GM10266 (cell line): ENCODE measurements around the gene FBXO46.

ENCODE experiments used
- DNase-seq: peaks from one replicate; pipeline ENCODE4 v3.0.0; 2012; ENCODE audit errors: extremely low spot score
- CTCF ChIP-seq: IDR thresholded peaks from 2 replicates; pipeline ENCODE4 v1.5.1; 2012; ENCODE audit warnings: mild to moderate bottlenecking, low read depth; ENCODE audit not compliant: control insufficient read depth, insufficient read depth; ENCODE audit errors: missing control alignments

FBXO46 gene

GRCh38 chr19:45768984-45769782 lies 38.5 kb upstream of the FBXO46 start, which contains the start of gene SIX5:
Gene SIX5 (minus strand): TSS chr19:45769252. CDS start chr19:45768844, 408 bp downstream.
- TF ChIP-seq CTCF = no peak
- peak; percentile 100 for DNase-seq

DNA sequence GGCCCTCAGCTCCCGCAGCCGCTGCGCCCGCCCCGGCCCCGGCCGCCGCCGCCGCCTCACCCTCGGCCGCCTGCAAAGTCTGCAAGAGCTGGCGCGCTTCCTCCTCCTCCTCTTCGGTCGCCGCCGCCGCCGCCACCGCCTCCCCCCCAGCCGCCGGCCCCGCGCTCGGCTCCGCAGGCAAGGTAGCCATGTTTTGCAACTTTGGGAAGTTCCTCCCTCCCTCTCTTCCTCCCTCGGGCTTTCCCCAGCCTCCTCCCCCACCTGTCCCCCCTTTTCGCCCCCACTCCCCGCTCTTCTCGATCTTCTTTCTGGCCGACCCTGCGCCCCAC lies 37.9 kb upstream of the FBXO46 start:
- DNase-seq = no peak
- no peak for TF ChIP-seq CTCF

DNA sequence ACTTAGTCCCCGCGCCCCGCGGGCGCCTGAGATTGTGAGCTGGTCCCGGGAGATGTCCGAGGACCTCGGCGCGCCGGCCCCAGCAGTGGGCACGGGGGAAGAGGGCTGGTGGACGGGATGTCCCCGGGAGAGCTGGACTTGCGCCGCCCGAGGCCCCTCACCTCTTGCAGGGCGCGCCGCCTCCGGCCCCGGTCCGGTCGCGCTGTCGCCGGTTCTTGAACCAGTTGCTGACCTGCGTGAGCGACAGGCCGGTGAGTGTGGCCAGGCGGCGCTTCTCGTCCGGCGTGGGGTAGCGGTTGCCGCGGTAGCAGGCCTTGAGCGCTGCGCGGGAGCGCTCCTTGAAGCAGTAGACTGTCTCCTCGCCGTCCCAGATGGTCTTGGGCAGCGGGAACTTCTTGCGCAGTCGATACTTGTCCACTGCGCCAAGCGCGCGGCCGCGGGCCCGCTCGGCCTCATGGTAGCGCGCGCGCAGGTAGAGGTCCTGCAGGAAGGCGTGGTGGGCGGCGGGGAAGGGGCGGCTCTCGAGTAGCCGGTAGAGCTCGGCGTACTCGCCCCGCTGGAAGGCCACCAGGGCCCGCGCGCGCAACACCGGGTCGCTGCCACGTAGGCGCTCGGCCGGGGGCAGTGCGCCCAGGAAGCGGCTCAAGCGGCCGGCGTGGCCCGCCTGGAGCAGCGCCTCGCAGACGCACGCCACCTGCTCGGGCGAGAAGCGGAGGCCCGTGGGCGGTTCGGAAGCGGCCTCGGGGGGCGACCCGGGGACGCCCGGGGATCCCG lies 37.4 kb upstream of the FBXO46 start:
- peak; percentile 80 for DNase-seq
- no peak for TF ChIP-seq CTCF

DNA sequence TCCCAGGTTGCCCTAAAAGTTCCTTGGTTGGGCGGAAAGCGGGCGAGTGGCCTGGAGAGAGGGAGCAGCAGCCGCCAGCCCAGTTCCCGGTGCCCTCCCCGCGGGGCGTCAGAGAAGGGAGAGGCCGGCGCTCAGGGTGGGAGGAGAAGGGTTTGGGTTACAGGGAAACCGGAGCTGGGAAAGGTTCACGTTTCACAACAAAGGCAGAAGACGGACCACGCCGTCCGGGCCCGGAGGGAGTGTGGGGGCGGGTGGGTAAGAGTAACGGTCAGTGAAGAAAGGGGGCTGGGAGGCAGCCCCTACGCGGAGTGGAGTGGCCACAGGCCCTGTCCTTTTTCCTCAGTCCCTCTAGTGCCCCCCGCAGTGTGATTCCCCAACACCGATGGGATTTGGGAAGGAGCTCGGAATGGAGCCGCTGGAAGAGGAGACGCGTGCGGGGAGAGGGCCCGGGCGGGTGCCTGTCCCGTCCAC lies 36.7 kb upstream of the FBXO46 start:
- no peak for TF ChIP-seq CTCF
- no peak for DNase-seq

DNA sequence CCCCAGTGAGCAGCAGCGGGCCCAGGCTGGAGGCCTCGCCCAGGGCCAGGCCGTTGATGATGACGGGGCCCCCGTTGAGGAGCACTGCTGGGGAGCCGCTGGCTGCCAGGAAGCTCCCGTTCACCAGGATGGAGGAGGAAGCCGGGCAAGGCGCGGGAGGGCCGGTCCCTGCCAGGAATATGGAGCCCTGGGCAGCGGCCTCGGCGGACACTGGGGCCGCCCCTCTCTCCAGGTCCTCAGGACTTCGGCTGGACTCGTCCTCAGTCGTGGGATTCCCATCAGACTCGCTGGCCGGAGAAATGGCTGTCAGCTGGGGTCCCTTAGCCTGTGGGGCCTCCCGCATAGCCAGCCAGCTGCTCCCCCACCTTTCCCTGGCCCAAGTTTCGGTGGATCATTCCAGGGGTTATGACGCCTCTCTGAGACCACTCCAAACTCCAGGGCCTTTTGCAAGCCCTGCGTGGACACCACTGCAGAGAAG lies 36.2 kb upstream of the FBXO46 start:
- TF ChIP-seq CTCF = no peak
- no peak for DNase-seq

DNA sequence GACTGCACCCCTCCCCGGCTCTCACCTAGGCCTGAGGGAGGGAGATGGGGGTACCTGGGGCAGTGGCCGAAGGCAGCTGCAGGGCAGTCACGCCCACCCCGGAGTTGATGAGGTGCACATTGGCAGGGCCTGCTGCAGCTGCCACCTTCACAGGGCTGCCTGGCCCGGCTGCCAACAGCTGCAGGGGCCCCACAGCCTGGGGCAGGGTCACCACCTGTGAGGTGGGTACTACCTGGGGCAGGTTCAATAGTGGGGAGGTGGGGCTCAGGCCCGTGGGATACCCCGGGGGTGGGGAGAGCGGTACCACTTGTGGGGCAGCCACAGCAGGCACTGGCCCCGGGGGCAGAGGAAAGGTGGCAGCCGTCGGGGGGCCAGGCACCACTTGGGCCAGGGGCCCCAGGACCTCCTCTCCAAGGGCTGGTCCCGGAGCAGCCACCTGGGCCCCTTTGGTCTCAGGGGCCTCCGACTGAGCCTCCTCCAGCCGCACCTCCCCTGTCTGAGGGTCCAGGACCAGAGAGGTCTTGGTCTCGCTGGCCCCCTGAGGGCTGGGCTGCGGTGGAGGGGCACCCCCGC lies 35.7 kb upstream of the FBXO46 start:
- DNase-seq = no peak
- no peak for TF ChIP-seq CTCF

GRCh38 chr19:45765702-45766295 lies 35.1 kb upstream of the FBXO46 start:
- no peak for DNase-seq
- TF ChIP-seq CTCF = no peak
